Parathyroid adenoma (tissue), 2 donors: ENCODE measurements around the gene MINK1.

Experiments used
- H2AFZ ChIP-seq: fragments of 300-600 bp; sonication (generic); one replicate; pipeline ENCODE4 v1.7.0; 2017; ENCODE audit warnings: antibody characterized with exemption, mild to moderate bottlenecking
- H3K27ac ChIP-seq: fragments of 300-600 bp; sonication (generic); one replicate; pipeline ENCODE4 v1.7.0; 2017
- H3K27me3 ChIP-seq: fragments of 300-600 bp; sonication (generic); one replicate; pipeline ENCODE4 v1.7.0; 2017; ENCODE audit warnings: low read length; ENCODE audit not compliant: control insufficient read depth, insufficient read depth
- H3K36me3 ChIP-seq: fragments of 300-600 bp; sonication (generic); one replicate; pipeline ENCODE4 v1.7.0; 2017; ENCODE audit warnings: low read length; ENCODE audit not compliant: control insufficient read depth, insufficient read depth
- H3K4me1 ChIP-seq: fragments of 300-600 bp; sonication (generic); one replicate; pipeline ENCODE4 v1.7.0; 2017; ENCODE audit warnings: control low read depth
- H3K4me2 ChIP-seq: fragments of 300-600 bp; sonication (generic); one replicate; pipeline ENCODE4 v1.7.0; 2017; ENCODE audit warnings: low read length
- H3K4me3 ChIP-seq: fragments of 300-600 bp; sonication (generic); one replicate; pipeline ENCODE4 v1.7.0; 2017; ENCODE audit warnings: low read depth, low read length
- H3K79me2 ChIP-seq: fragments of 300-600 bp; sonication (generic); one replicate; pipeline ENCODE4 v1.7.0; 2017; ENCODE audit warnings: control low read depth
- H3K9ac ChIP-seq: fragments of 300-600 bp; sonication (generic); one replicate; pipeline ENCODE4 v1.7.0; 2017; ENCODE audit warnings: mild to moderate bottlenecking
- H3K9me3 ChIP-seq: fragments of 300-600 bp; sonication (generic); one replicate; pipeline ENCODE4 v1.7.0; 2017; ENCODE audit warnings: low read length; ENCODE audit not compliant: control insufficient read depth
- CTCF ChIP-seq: fragments of 300-600 bp; sonication (generic); IDR thresholded peaks from one replicate; pipeline ENCODE4 v1.7.0; 2017; ENCODE audit warnings: antibody characterized with exemption, mild to moderate bottlenecking
- donor health status: primary hyperparathyroidism.

MINK1 gene

DNA sequence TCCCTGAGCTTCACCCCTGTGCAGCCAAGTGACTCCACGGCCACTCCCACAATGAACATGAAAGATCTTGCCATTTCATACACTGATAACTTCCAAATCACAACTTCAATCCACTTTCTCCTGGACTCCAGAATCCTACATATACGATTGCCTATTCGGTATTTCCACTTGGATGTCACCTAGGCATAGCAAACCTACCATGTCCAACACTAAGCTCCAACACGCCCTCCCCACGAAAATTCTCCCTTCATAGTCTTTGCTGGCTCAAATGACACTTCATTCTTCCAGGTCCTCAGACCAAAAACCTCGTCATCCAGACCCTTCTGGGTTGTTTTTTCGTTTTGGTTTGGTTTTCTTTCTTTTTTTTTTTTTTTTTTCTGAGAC is 42.4 kb upstream of the MINK1 start:
- Histone ChIP-seq H3K9ac (no peak overlapping the region), H3K27me3 (no peaks in the 10 kb centered on the region), H3K36me3 (no peaks in the 10 kb centered on the region), H2AFZ (peak overlapping the region; percentile 81), H3K9me3 (no peaks in the 10 kb centered on the region), H3K4me2 (peak overlapping the region; percentile 92), H3K79me2 (no peaks in the 10 kb centered on the region), H3K4me3 (peak overlapping the region; percentile 80), H3K4me1 (peaks cover 21% of the 10 kb centered on the region), H3K27ac (peak overlapping the region; percentile 91)
- no peak for TF ChIP-seq CTCF

DNA sequence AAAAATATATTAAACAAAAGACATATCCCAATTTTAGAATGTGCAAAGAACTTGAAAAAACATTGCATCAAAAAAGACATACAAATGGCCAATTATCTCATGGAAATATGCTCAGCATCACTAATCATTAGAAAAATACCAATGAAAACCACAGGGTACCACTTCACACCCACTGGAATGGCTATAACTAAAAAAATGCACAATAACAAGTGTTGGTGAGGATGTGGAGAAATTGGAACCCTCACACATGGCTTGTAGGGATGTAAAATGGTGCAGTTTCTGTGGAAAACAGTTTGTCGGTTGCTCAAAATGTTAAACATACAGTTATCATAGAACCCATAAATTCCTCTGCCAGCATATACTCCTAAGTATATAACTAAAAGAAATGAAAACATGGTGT is 38.0 kb upstream of the MINK1 start:
- H3K27me3 ChIP-seq, result no peaks in the 10 kb centered on the region
- H3K9ac ChIP-seq, result no peak overlapping the region
- H2AFZ ChIP-seq, result peak overlapping the region; percentile 89
- H3K4me1 ChIP-seq, result peaks cover 8% of the 10 kb centered on the region
- peak overlapping the region; percentile 99 for H3K4me3 ChIP-seq
- no peak overlapping the region for H3K4me2 ChIP-seq
- no peaks in the 10 kb centered on the region for H3K36me3 ChIP-seq
- no peaks in the 10 kb centered on the region for H3K9me3 ChIP-seq
- H3K27ac ChIP-seq, result no peak overlapping the region
- TF ChIP-seq CTCF, result no peak
- H3K79me2 ChIP-seq, result peaks cover 5% of the 10 kb centered on the region

- H3K4me3 ChIP-seq, result peak overlapping the region; percentile 99
- H3K27ac ChIP-seq, result peak overlapping the region; percentile 92
- TF ChIP-seq CTCF, result peak; percentile 5
- peaks cover 5% of the 10 kb centered on the region for H3K79me2 ChIP-seq
- peak overlapping the region; percentile 91 for H3K4me2 ChIP-seq
- H3K27me3 ChIP-seq, result no peaks in the 10 kb centered on the region
- H3K9me3 ChIP-seq, result no peaks in the 10 kb centered on the region
- H3K36me3 ChIP-seq, result no peaks in the 10 kb centered on the region
- peak overlapping the region; percentile 95 for H3K9ac ChIP-seq
- H3K4me1 ChIP-seq, result peaks cover 5% of the 10 kb centered on the region
- H2AFZ ChIP-seq, result peak overlapping the region; percentile 89
Observed at GRCh38 chr17:4796552-4796920, 36.6 kb upstream of the MINK1 start.

DNA sequence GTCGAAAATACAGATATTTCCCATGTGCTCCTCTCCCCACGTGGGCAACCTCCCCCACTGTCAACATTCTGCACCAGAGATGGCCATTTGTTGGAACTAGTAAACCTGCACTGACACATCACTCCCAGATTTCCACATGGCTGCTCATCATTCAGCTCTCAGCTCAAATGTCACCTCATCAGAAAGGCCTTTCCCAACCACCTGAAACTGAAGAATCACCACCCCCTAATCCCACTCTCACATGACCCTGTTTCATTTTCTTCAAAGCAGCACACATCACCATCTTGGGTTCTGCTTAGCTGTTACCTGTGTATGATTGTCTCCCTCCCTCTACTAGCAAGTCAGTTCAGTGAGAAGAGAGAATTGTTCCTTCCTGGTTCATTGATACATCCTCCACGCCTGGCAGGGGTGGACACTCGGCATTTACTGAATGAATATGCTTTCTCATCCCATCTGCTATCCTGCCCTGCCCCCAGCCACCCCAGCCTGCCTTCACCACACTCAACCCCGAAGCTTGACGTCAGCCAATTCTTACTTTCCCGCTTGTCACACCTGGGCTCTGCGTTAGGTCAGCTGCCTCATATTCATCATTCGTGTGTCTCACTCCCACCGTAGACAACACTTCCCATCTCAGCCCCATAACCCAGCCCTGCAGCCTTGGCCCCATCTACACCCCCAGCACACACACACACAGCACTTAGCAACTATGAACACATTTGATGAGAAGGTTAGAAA is 32.5 kb upstream of the MINK1 start:
- H3K36me3 ChIP-seq, result no peaks in the 10 kb centered on the region
- H3K4me1 ChIP-seq, result peaks cover 5% of the 10 kb centered on the region
- H3K9me3 ChIP-seq, result no peaks in the 10 kb centered on the region
- TF ChIP-seq CTCF, result no peak
- no peak overlapping the region for H3K27ac ChIP-seq
- peaks cover 5% of the 10 kb centered on the region for H3K79me2 ChIP-seq
- no peaks in the 10 kb centered on the region for H3K27me3 ChIP-seq
- H3K4me2 ChIP-seq, result no peak overlapping the region
- H2AFZ ChIP-seq, result no peak overlapping the region
- H3K9ac ChIP-seq, result no peak overlapping the region
- no peak overlapping the region for H3K4me3 ChIP-seq

DNA sequence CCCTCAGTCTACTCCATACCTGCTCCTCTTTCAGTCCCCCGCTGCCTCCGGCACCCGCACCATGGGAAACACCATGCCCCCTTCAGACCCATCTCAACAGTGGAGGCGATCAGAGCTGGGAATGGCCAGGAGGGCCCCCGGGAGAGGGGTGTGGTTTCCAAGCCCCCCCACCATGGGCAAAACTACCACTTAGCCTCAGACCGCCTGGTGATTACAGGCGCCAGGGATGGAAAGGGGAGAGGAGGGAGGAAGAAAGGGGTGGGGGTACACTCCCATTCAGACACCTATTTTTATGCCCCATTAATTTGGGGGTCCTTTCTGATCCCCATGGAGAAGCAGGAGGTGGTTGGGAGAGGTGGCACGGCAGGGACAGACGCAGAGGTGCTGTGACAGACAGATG is 30.9 kb upstream of the MINK1 start, which contains the start of gene C17orf114:
TSS of gene C17orf114 (minus strand) at position 101 of the 400 bp plus-strand sequence.
- Histone ChIP-seq H3K4me3 (no peak within 1 kb of the TSS), H3K9me3 (no peaks in the 10 kb centered on the region), H3K9ac (no peak within 1 kb of the TSS)

More for the DNA sequence above, 30.9 kb upstream of the MINK1 start, which contains the start of gene C17orf114:
- Histone ChIP-seq H3K27ac (no peak within 1 kb of the TSS), H3K4me1 (no peaks in the 10 kb centered on the region), H3K36me3 (no peaks in the 10 kb centered on the region), H2AFZ (no peak within 1 kb of the TSS), H3K79me2 (no peaks in the 10 kb centered on the region), H3K4me2 (no peak within 1 kb of the TSS), H3K27me3 (no peaks in the 10 kb centered on the region)
- no peak for TF ChIP-seq CTCF
